HCT116 (cell line): ENCODE measurements around the gene FBXL4. TPM values are rescaled to one million over a fixed set of nuclear protein-coding genes. Genes with fewer than 3 reads are reported as not detected.

Source experiments
- ATAC-seq: fragments of 200-7000 bp; cut with Tn5 transposase; 2 replicates; pipeline ENCODE4 v1.9.1; 2020; ENCODE audit warnings: mild to moderate bottlenecking, moderate library complexity
- BruUV-seq: library from RNA; stranded (reverse); fragments of 400-500 nt; replicated peaks from 2 replicates; lab custom pipeline; 2021; lab: Mats Ljungman, UMichigan
- CTCF ChIA-PET: fragments of 300-600 bp; sonication (Branson Sonifier 250); formaldehyde crosslinking; loops from one replicate; lab custom pipeline; 2021; ENCODE audit warnings: antibody characterized with exemption; lab: Charles Lee
- POLR2A ChIA-PET: fragments of 300-600, 350-600 bp; sonication (Branson Sonifier 250); formaldehyde crosslinking; loops from one replicate; lab custom pipeline; 2021; ENCODE audit warnings: antibody characterized with exemption; lab: Charles Lee
- RAD21 ChIA-PET, 2 experiments: fragments of 300-600 bp; sonication (Branson Sonifier 250); formaldehyde crosslinking; loops; one replicate each; lab custom pipeline; 2023; ENCODE audit warnings: low total read pairs in 2 of 2; ENCODE audit not compliant: uncharacterized antibody in 2 of 2, unreplicated experiment in 2 of 2, low non-redundant PET in 1 of 2; lab: Charles Lee
- DNase-seq: peaks from one replicate; pipeline ENCODE4 v3.0.0-alpha.2; 2010; ENCODE audit warnings: low read depth, low spot score
- H2AFZ ChIP-seq: fragments of 200-600 bp; shearing (Covaris generic), sonication (generic); 2 replicates; pipeline ENCODE4 v1.6.1; 2017; ENCODE audit warnings: low read depth, mixed run types, mixed read lengths, antibody characterized with exemption, low read length; ENCODE audit not compliant: poor library complexity, severe bottlenecking
- H3K27ac ChIP-seq: 2 replicates; pipeline ENCODE4 v1.5.1; 2012; ENCODE audit warnings: low read depth, low read length
- H3K27me3 ChIP-seq: fragments of 200-600 bp; sonication (generic); 2 replicates; pipeline ENCODE4 v1.6.1; 2016; ENCODE audit warnings: mixed run types, low read length, mixed read lengths; ENCODE audit not compliant: insufficient read depth
- H3K36me3 ChIP-seq, 2 experiments: fragments of 200-500 bp in 1 of 2; fragments of 200-600 bp in 1 of 2; sonication (Bioruptor generic) in 1 of 2; sonication (generic) in 1 of 2; 2 replicates each; pipeline versions ENCODE4 v1.5.1 to v1.6.1; 2014 to 2016; ENCODE audit warnings: low read length in 2 of 2, inconsistent platforms in 1 of 2, mixed read lengths in 1 of 2, mixed run types in 1 of 2; ENCODE audit not compliant: insufficient read depth in 2 of 2, control insufficient read depth in 1 of 2
- H3K4me1 ChIP-seq, 2 experiments: fragments of 200-600 bp in 1 of 2; sonication (generic) in 1 of 2; 2 replicates each; pipeline versions ENCODE4 v1.5.1 to v1.6.1; 2012 to 2017; ENCODE audit warnings: low read length in 2 of 2, inconsistent platforms in 1 of 2, mild to moderate bottlenecking in 1 of 2, mixed read lengths in 1 of 2, mixed run types in 1 of 2, moderate library complexity in 1 of 2; ENCODE audit not compliant: insufficient read depth in 2 of 2, control insufficient read depth in 1 of 2
- H3K4me2 ChIP-seq: fragments of 200-600 bp; sonication (generic); 2 replicates; pipeline ENCODE4 v1.6.1; 2017; ENCODE audit warnings: mixed run types, low read length, mixed read lengths
- H3K4me3 ChIP-seq, 2 experiments: fragments of 200-600 bp in 1 of 2; sonication (generic) in 1 of 2; replicated peaks in 1 of 2; 2 replicates each; pipeline ENCODE4 v1.5.1; 2011 to 2016; ENCODE audit warnings: low read length in 2 of 2, control low read depth in 1 of 2, low read depth in 1 of 2, mild to moderate bottlenecking in 1 of 2, mixed read lengths in 1 of 2, mixed run types in 1 of 2
- H3K79me2 ChIP-seq: fragments of 200-600 bp; sonication (generic); 2 replicates; pipeline ENCODE4 v1.6.1; 2017; ENCODE audit warnings: mild to moderate bottlenecking, mixed run types, low read length, moderate library complexity, mixed read lengths; ENCODE audit not compliant: insufficient read depth
- H3K9ac ChIP-seq: fragments of 200-600 bp; sonication (generic); 2 replicates; pipeline ENCODE4 v1.6.1; 2016; ENCODE audit warnings: low read length, mixed read lengths
- H3K9me2 ChIP-seq: fragments of 200-600 bp; sonication (generic), shearing (Covaris generic); 2 replicates; pipeline ENCODE4 v1.6.1; 2017; ENCODE audit warnings: mixed run types, mild to moderate bottlenecking, moderate library complexity; ENCODE audit not compliant: insufficient read depth
- H3K9me3 ChIP-seq, 2 experiments: fragments of 200-500 bp in 1 of 2; fragments of 200-600 bp in 1 of 2; sonication (Bioruptor generic) in 1 of 2; sonication (generic) in 1 of 2; 2 replicates each; pipeline ENCODE4 v1.6.1; 2014 to 2017; ENCODE audit warnings: low read length in 2 of 2, mixed read lengths in 2 of 2, inconsistent platforms in 1 of 2, low read depth in 1 of 2, mild to moderate bottlenecking in 1 of 2, mixed run types in 1 of 2, moderate library complexity in 1 of 2; ENCODE audit not compliant: control insufficient read depth in 1 of 2, insufficient read depth in 1 of 2
- H4K20me1 ChIP-seq: fragments of 200-600 bp; sonication (generic), shearing (Covaris generic); 2 replicates; pipeline ENCODE4 v1.6.1; 2017; ENCODE audit warnings: mixed run types, mild to moderate bottlenecking, moderate library complexity; ENCODE audit not compliant: insufficient read depth
- ATF3 ChIP-seq: IDR thresholded peaks from 2 replicates; pipeline ENCODE4 v1.6.1; 2012
- CBX3 ChIP-seq: IDR thresholded peaks from 2 replicates; pipeline ENCODE4 v1.6.1; 2012; ENCODE audit warnings: low read depth
- CEBPB ChIP-seq: IDR thresholded peaks from 2 replicates; pipeline ENCODE4 v1.6.1; 2012; ENCODE audit warnings: low read depth
- CTCF ChIP-seq, 3 experiments: fragments of 200-600 bp in 1 of 3; sonication (generic) in 1 of 3; IDR thresholded peaks in 2 of 3; conservative IDR thresholded peaks in 1 of 3; 2 replicates each; pipeline ENCODE4 v1.5.1; 2012 to 2017; ENCODE audit warnings: low read depth in 2 of 3, low read length in 2 of 3, antibody characterized with exemption in 1 of 3, borderline replicate concordance in 1 of 3, control low read depth in 1 of 3, mild to moderate bottlenecking in 1 of 3, mixed read lengths in 1 of 3, mixed run types in 1 of 3, moderate library complexity in 1 of 3; ENCODE audit not compliant: insufficient read depth in 1 of 3
- EGR1 ChIP-seq: IDR thresholded peaks from 2 replicates; pipeline ENCODE4 v1.6.1; 2012; ENCODE audit warnings: low read depth
- EZH2 ChIP-seq: fragments of 200-600 bp; sonication (generic); IDR thresholded peaks from 2 replicates; pipeline ENCODE4 v1.6.1; 2017; ENCODE audit warnings: antibody characterized with exemption, mixed run types
- JUND ChIP-seq: IDR thresholded peaks from 2 replicates; pipeline ENCODE4 v1.6.1; 2012
- POLR2A ChIP-seq: IDR thresholded peaks from 2 replicates; pipeline ENCODE4 v1.7.0; 2011; ENCODE audit warnings: borderline replicate concordance; ENCODE audit not compliant: insufficient read depth, insufficient read length; ENCODE audit errors: extremely low read depth
- POLR2AphosphoS5 ChIP-seq: IDR thresholded peaks from 2 replicates; pipeline ENCODE4 v1.6.1; 2011; ENCODE audit warnings: mild to moderate bottlenecking, low read depth, low read length, moderate library complexity
- RAD21 ChIP-seq: IDR thresholded peaks from 2 replicates; pipeline ENCODE4 v1.6.1; 2012; ENCODE audit warnings: low read depth, mild to moderate bottlenecking
- REST ChIP-seq: IDR thresholded peaks from 2 replicates; pipeline ENCODE4 v1.6.1; 2012; ENCODE audit warnings: low read depth
- SP1 ChIP-seq: IDR thresholded peaks from 2 replicates; pipeline ENCODE4 v1.6.1; 2012; ENCODE audit warnings: low read depth
- SRF ChIP-seq: IDR thresholded peaks from 2 replicates; pipeline ENCODE4 v1.6.1; 2012; ENCODE audit warnings: low read depth
- TCF7L2 ChIP-seq: IDR thresholded peaks from 2 replicates; pipeline ENCODE4 v1.7.0; 2011; ENCODE audit warnings: borderline replicate concordance, inconsistent platforms; ENCODE audit not compliant: insufficient read depth, insufficient read length; ENCODE audit errors: extremely low read depth
- intact Hi-C: fragments of 100-400 bp; cut with micrococcal nuclease; formaldehyde crosslinking; loops from 2 replicates; pipeline ENCODE4 v1.10.0; 2022
- total RNA-seq: library from RNA; stranded (reverse); gene quantifications from one replicate; pipeline ENCODE4 v1.2.1, GENCODE V29; 2021; ENCODE audit not compliant: unreplicated experiment

FBXL4 gene
- total RNA-seq, 1 experiment from 2014 or later = 15.7 TPM

GRCh38 chr6:98838975-98839374, 108.8 kb downstream of the FBXL4 start:
- Histone ChIP-seq H2AFZ (no peak overlapping the region), H3K4me3 (no peak overlapping the region), H3K4me2 (no peak overlapping the region), H3K4me1 (no peaks in the 10 kb centered on the region), H3K27me3 (peaks cover 18% of the 10 kb centered on the region; the same call in 1 of the 2 replicates), H3K27ac (no peak overlapping the region), H3K9me3 (no peaks in the 10 kb centered on the region), H4K20me1 (no peaks in the 10 kb centered on the region), H3K9me2 (no peaks in the 10 kb centered on the region), H3K9ac (no peak overlapping the region), H3K36me3 (no peaks in the 10 kb centered on the region), H3K79me2 (no peaks in the 10 kb centered on the region)
- no TSS peak for BruUV-seq
- no peak for DNase-seq
- RAD21 ChIA-PET = no interaction called here
- POLR2A ChIA-PET = no interaction called here
- CTCF ChIA-PET = no interaction called here
- intact Hi-C loops = no loop called here
- TF ChIP-seq POLR2A (no peak), JUND (no peak), RAD21 (no peak), CBX3 (no peak), EGR1 (no peak), ATF3 (no peak), EZH2 (no peak), CEBPB (no peak), CTCF (IDR thresholded peaks at IDR 0.05 in 2 of 3, conservative IDR thresholded peaks at IDR 0.05 in 1 of 3; ENCODE audit: borderline replicate concordance in 1 of 3, insufficient read depth in 1 of 3, low read depth in 2 of 3, low read length in 2 of 3) (no peak), REST (no peak), SRF (no peak), SP1 (no peak), TCF7L2 (no peak), POLR2AphosphoS5 (no peak)
- TF ChIP-seq, all 23 proteins: peak for 0
- no peak for ATAC-seq
